Measurements from ENCODE around the gene FIBCD1. TPM values are rescaled to one million over a fixed set of nuclear protein-coding genes. Genes with fewer than 3 reads are reported as not detected.

FIBCD1 gene
- total RNA-seq, 1 experiment from 2014 or later: not detected

DNA sequence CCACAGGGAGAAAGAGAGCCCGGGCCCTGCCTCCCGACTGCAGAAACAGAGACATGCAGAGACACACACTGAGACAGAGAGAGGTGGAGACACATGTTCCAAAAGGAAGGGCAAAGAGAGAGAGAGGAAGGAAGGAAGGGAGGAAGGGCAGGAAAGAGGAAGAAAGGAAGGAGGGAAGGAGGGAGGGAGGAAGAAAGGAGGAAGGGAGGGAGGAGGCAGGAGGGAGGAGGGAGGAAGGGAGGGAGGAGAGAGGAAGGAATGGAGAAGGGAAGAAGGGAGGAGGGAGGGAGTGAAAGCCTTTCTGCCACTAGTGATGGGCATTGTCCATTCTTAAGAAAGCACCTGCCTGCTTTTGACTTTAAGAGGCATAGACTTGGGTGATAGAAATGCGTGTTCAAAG lies 31.8 kb upstream of the FIBCD1 start:
- Histone ChIP-seq H4K20me1 (ENCODE audit: insufficient read depth, low read depth, low read length) (no peaks in the 10 kb centered on the region), H3K4me1 (ENCODE audit: low read length) (no peaks in the 10 kb centered on the region), H3K4me3 (ENCODE audit: low read length) (no peak overlapping the region), H3K9ac (ENCODE audit: low read length) (no peak overlapping the region), H3K36me3 (ENCODE audit: insufficient read depth, low read length) (no peaks in the 10 kb centered on the region), H3K27me3 (ENCODE audit: low read length) (0 out of 2 replicates have a peak, but pooled peaks cover 3% of the 10 kb centered on the region), H3K9me3 (ENCODE audit: low read length) (no peaks in the 10 kb centered on the region), H3K9me2 (replicated peaks; ENCODE audit: insufficient read depth, low read length) (no peaks in the 10 kb centered on the region), H3K4me2 (ENCODE audit: low read depth, low read length, poor library complexity, severe bottlenecking) (no peak overlapping the region), H2AFZ (ENCODE audit: low read length) (no peak overlapping the region), H3K27ac (ENCODE audit: low read length) (no peak overlapping the region), H3K79me2 (ENCODE audit: low read length) (no peaks in the 10 kb centered on the region)
- no peak for DNase-seq

DNA sequence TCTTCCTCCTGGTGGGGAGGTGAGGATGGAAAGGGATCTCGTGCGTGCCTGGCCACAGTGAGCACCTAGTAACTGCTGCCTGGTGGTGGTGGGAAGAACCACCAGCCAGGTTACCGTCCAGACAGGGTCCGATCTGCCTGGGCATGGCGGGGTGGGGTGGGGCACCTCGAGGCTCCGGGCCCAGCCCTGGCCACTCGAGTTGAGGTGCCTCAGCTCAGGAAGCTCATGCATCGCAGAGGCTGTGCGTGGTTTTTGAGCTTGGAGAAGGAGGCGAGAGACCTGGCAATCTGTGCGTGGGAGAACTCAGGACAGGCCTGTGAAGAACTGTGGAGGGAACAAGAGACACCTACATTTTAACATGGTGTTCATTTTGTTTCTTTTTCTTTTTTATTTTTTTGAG lies 31.0 kb upstream of the FIBCD1 start:
- Histone ChIP-seq H3K27ac (ENCODE audit: low read length) (no peak overlapping the region), H3K9me2 (replicated peaks; ENCODE audit: insufficient read depth, low read length) (no peaks in the 10 kb centered on the region), H3K4me2 (ENCODE audit: low read depth, low read length, poor library complexity, severe bottlenecking) (no peak overlapping the region), H3K9ac (ENCODE audit: low read length) (no peak overlapping the region), H3K4me3 (ENCODE audit: low read length) (no peak overlapping the region), H4K20me1 (ENCODE audit: insufficient read depth, low read depth, low read length) (no peaks in the 10 kb centered on the region), H3K9me3 (ENCODE audit: low read length) (no peaks in the 10 kb centered on the region), H3K36me3 (ENCODE audit: insufficient read depth, low read length) (no peaks in the 10 kb centered on the region), H3K27me3 (ENCODE audit: low read length) (0 out of 2 replicates have a peak, but pooled peaks cover 3% of the 10 kb centered on the region), H2AFZ (ENCODE audit: low read length) (no peak overlapping the region), H3K79me2 (ENCODE audit: low read length) (no peaks in the 10 kb centered on the region), H3K4me1 (ENCODE audit: low read length) (no peaks in the 10 kb centered on the region)
- DNase-seq: no peak

DNA sequence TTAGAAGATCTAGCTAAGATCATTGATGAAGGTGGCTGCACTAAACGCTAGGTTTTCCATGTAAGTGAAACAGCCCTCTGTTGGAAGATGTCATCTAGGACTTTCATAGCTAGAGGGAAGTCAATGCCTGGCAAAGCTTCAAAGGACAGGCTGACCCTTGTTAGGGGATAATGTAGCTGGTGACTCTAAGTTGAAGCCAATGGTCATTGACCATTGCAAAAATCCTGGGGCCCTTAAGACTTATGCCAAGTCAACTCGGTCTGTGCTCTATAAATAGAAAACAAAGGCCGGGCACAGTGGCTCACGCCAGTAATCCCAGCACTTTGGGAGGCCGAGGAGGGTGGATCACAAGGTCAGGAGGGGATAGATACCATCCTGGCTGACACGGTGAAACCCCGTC lies 26.6 kb upstream of the FIBCD1 start:
- no peak overlapping the region for H3K27ac ChIP-seq (ENCODE audit: low read length)

DNA sequence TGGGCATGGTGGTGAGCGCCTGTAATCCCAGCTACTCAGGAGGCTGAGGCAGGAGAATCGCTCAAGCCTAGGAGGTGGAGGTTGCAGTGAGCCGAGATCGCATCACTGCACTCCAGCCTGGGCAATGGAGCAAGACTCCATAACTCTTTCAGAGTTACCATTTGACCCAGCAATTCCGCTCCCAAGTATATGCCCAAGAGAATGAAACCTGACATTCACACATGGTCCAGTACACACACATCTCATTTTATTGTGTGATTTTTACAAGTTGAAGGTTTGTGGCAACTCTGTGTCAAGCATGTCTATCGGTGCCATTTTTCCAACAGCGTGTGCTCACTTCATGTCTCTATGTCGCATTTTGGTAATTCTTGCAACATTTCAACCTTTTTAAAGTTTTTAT lies 24.9 kb upstream of the FIBCD1 start:
- Histone ChIP-seq H3K27ac (ENCODE audit: low read length) (no peak overlapping the region), H3K4me1 (ENCODE audit: low read length) (no peaks in the 10 kb centered on the region), H3K4me2 (ENCODE audit: low read depth, low read length, poor library complexity, severe bottlenecking) (no peak overlapping the region), H3K4me3 (ENCODE audit: low read length) (no peak overlapping the region), H3K79me2 (ENCODE audit: low read length) (no peaks in the 10 kb centered on the region), H3K9me2 (replicated peaks; ENCODE audit: insufficient read depth, low read length) (no peaks in the 10 kb centered on the region), H4K20me1 (ENCODE audit: insufficient read depth, low read depth, low read length) (no peaks in the 10 kb centered on the region), H3K27me3 (ENCODE audit: low read length) (no peaks in the 10 kb centered on the region), H3K9ac (ENCODE audit: low read length) (no peak overlapping the region), H3K36me3 (ENCODE audit: insufficient read depth, low read length) (no peaks in the 10 kb centered on the region), H2AFZ (ENCODE audit: low read length) (no peak overlapping the region), H3K9me3 (ENCODE audit: low read length) (peaks cover 6% of the 10 kb centered on the region; the same call in 1 of the 2 replicates)
- no peak for DNase-seq

More for the DNA sequence above, 26.6 kb upstream of the FIBCD1 start:
- H3K4me1 ChIP-seq (ENCODE audit: low read length): no peaks in the 10 kb centered on the region
- no peaks in the 10 kb centered on the region for H3K9me2 ChIP-seq (replicated peaks; ENCODE audit: insufficient read depth, low read length)
- H2AFZ ChIP-seq (ENCODE audit: low read length): no peak overlapping the region
- no peak for DNase-seq
- no peak overlapping the region for H3K4me2 ChIP-seq (ENCODE audit: low read depth, low read length, poor library complexity, severe bottlenecking)
- no peaks in the 10 kb centered on the region for H3K79me2 ChIP-seq (ENCODE audit: low read length)
- H3K36me3 ChIP-seq (ENCODE audit: insufficient read depth, low read length): no peaks in the 10 kb centered on the region
- no peaks in the 10 kb centered on the region for H4K20me1 ChIP-seq (ENCODE audit: insufficient read depth, low read depth, low read length)
- H3K9ac ChIP-seq (ENCODE audit: low read length): no peak overlapping the region
- H3K9me3 ChIP-seq (ENCODE audit: low read length): no peaks in the 10 kb centered on the region
- no peak overlapping the region for H3K4me3 ChIP-seq (ENCODE audit: low read length)
- no peaks in the 10 kb centered on the region for H3K27me3 ChIP-seq (ENCODE audit: low read length)

DNA sequence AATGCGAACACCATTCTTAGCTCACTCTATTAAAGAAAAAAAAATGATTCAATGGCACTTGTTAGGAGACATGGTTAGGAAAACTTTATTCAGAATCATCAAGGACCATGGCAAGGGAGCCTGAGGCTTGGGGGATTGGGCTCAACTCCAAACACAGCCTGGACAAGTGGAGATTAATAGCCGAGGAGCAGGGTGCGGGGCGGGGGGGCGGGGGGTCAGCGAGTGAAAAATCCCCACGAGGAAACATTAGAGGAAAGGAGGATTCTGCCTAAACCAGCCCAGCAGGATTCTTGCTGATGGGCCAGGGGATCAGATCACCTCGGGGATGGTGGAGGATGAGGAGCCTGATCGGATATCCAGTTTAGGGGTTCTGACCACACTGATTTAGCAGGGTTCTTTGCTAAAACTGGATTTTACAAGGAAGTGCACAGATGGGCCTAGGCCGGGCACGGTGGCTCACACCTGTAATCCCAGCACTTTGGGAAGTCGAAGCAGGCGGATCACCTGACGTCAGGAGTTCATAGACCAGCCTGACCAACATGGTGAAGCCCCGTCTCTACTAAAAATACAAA lies 24.4 kb upstream of the FIBCD1 start:
- Histone ChIP-seq H3K9me2 (replicated peaks; ENCODE audit: insufficient read depth, low read length) (no peaks in the 10 kb centered on the region), H3K4me2 (ENCODE audit: low read depth, low read length, poor library complexity, severe bottlenecking) (no peak overlapping the region), H3K4me1 (ENCODE audit: low read length) (no peaks in the 10 kb centered on the region), H3K9ac (ENCODE audit: low read length) (no peak overlapping the region), H3K4me3 (ENCODE audit: low read length) (no peak overlapping the region), H3K36me3 (ENCODE audit: insufficient read depth, low read length) (no peaks in the 10 kb centered on the region), H4K20me1 (ENCODE audit: insufficient read depth, low read depth, low read length) (no peaks in the 10 kb centered on the region), H3K27ac (ENCODE audit: low read length) (no peak overlapping the region), H2AFZ (ENCODE audit: low read length) (no peak overlapping the region), H3K79me2 (ENCODE audit: low read length) (no peaks in the 10 kb centered on the region), H3K9me3 (ENCODE audit: low read length) (peaks cover 10% of the 10 kb centered on the region; the same call in 1 of the 2 replicates), H3K27me3 (ENCODE audit: low read length) (no peaks in the 10 kb centered on the region)
- DNase-seq: no peak

DNA sequence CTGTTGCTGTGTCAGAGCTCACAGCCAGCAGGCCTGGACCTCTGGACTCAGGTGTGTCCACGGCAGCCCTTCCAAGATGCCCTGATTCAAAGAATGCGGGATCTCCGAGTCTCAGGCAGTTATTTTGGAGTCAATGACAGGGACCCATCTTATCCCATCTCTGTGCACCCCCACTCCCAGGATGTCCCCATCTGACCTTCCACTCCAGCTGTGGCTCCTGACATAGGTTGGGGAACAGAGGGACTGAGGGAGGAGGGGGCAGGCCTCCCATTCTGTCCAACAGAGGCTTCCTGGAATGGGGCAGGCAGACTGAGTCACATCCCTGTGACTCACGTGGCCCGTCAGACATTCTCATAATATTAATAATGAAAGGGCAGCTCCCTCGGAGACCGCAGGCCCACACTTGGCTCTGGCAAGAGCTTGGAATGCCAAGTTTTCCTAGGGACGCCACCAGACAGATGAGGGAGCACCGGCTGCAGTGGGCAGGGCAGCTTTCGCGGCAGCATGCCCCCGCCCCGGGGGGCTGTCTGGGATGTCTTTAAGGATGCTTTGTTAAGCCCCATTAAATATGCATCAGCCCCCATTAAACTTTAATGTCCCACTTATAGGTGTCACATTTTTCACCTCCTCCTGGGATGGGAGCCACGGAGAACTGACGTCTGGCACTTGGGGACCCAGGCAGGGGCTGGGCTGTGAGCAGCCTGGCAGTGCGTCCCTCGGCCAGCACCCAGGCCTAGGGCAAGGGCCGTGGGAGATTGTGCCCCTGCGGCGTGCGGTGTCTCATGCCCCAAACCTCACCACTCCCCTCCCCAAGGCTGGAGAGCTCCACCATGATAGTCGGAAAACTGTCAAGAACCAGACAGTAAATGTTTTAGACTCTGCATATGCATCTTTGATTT lies 23.6 kb upstream of the FIBCD1 start:
- no peak overlapping the region for H3K9ac ChIP-seq (ENCODE audit: low read length)

DNA sequence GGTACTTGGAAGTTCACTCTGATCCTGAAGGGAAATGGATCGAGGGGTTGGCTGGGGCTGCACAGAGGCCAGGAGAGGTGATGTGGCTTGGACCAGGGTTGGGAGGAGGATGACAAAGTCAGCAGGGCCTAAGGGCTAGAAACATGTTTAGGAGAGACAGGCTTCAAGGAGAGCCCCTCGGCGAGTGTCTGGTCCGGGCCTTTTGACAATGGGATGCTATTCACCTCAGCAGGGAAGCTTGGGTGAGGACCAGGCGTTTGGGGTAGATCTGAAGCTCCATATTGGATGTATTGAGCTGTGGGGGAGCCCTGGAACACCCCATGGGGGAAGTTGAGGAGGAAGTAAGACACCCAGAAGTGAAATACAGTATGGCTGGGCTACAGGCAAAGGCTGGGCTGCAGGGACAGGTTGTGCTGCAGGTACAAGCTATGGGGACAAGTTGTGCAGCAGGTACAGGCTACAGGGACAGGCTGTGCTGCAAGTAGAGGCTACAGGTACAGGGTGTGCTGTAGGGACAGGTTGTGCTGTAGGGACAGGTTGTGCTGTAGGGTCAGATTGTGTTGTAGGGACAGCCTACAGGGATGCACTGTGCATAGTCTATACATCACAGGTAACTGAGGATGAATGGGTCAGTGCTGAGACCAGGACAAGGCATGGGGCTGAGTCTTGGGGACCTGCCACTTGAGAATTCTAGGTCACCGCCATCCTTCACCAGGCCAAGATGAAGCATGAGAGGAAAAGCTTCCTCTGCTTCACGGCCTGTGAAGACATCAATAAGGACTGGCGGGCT lies 22.7 kb upstream of the FIBCD1 start:
- Histone ChIP-seq H3K4me1 (ENCODE audit: low read length) (no peaks in the 10 kb centered on the region), H3K79me2 (ENCODE audit: low read length) (no peaks in the 10 kb centered on the region), H3K9ac (ENCODE audit: low read length) (no peak overlapping the region), H3K27ac (ENCODE audit: low read length) (no peak overlapping the region), H3K4me2 (ENCODE audit: low read depth, low read length, poor library complexity, severe bottlenecking) (no peak overlapping the region), H3K4me3 (ENCODE audit: low read length) (no peak overlapping the region), H3K9me3 (ENCODE audit: low read length) (peaks cover 25% of the 10 kb centered on the region; the same call in 1 of the 2 replicates), H2AFZ (ENCODE audit: low read length) (no peak overlapping the region), H3K36me3 (ENCODE audit: insufficient read depth, low read length) (no peaks in the 10 kb centered on the region), H3K9me2 (replicated peaks; ENCODE audit: insufficient read depth, low read length) (no peaks in the 10 kb centered on the region), H4K20me1 (ENCODE audit: insufficient read depth, low read depth, low read length) (no peaks in the 10 kb centered on the region), H3K27me3 (ENCODE audit: low read length) (no peaks in the 10 kb centered on the region)
- no peak for DNase-seq

More for the DNA sequence above, 23.6 kb upstream of the FIBCD1 start:
- Histone ChIP-seq H3K9me3 (ENCODE audit: low read length) (peaks cover 16% of the 10 kb centered on the region; the same call in 1 of the 2 replicates), H3K27ac (ENCODE audit: low read length) (no peak overlapping the region), H3K4me1 (ENCODE audit: low read length) (no peaks in the 10 kb centered on the region), H3K36me3 (ENCODE audit: insufficient read depth, low read length) (no peaks in the 10 kb centered on the region), H4K20me1 (ENCODE audit: insufficient read depth, low read depth, low read length) (no peaks in the 10 kb centered on the region), H2AFZ (ENCODE audit: low read length) (no peak overlapping the region), H3K27me3 (ENCODE audit: low read length) (no peaks in the 10 kb centered on the region), H3K4me2 (ENCODE audit: low read depth, low read length, poor library complexity, severe bottlenecking) (no peak overlapping the region), H3K79me2 (ENCODE audit: low read length) (no peaks in the 10 kb centered on the region), H3K9me2 (replicated peaks; ENCODE audit: insufficient read depth, low read length) (no peaks in the 10 kb centered on the region), H3K4me3 (ENCODE audit: low read length) (no peak overlapping the region)
- DNase-seq: no peak

Measured in Karpas-422 (cell line).